ENCODE data around the gene LRRK1.
"Not testable (repeated sequence)": the region's sequence is repeated elsewhere in the genome, so short reads cannot be mapped to it uniquely, and the experiment has no call there.

Gene LRRK1

DNA sequence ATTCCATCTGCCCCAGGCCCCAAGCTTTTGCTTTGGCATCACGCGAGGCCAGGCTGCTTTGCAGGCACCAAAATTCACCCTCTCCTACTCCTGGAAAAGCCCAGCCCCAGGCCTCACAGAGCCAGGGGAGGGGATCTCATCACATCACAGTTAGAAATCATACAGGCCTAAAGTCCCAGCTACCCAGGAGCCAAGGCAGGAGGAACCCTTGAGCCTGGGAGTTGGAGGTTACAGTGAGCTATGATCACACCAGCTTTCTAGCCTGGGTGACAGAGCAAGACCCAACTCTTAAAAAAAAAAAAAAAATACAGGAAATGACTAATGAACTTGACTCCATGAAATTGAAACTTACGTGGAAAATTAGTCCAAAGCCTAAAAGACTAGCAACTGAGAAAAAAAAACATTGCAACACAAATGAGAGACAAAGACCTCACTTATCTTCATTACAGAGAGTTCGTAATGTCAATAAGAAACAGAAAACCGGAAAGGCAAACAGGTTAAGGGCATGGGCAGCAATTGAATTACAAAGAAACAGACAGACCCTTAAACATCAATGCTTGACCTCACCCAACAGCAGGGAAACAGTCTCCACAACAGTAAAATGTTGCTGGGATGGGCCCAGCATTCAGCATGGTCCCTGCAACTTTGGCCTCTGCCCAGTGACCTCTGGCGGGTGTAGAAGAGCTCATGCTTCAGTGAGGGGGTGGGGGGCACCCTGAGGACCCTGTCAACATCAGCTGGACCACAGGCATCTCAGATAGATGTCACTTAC lies 151.5 kb downstream of the LRRK1 start:
- H3K4me1 ChIP-seq = no peaks in the 10 kb centered on the region
- no peaks in the 10 kb centered on the region for H3K27me3 ChIP-seq (ENCODE audit: low read depth)
- H3K9me3 ChIP-seq = no peaks in the 10 kb centered on the region

GRCh38 chr15:101071651-101072050 lies 152.5 kb downstream of the LRRK1 start:
- Histone ChIP-seq H3K36me3 (replicated peaks) (no peaks in the 10 kb centered on the region), H3K4me1 (no peaks in the 10 kb centered on the region), H3K4me3 (no peak overlapping the region), H3K9me3 (no peaks in the 10 kb centered on the region), H3K27me3 (ENCODE audit: low read depth) (no peaks in the 10 kb centered on the region)
- DNase-seq (ENCODE audit: low spot score in 2 of 2) = no peak
- in situ Hi-C loops (cut with MboI; ENCODE audit: low sequenced_read_pairs) = no loop called here

More for the DNA sequence above, 151.5 kb downstream of the LRRK1 start:
- Histone ChIP-seq H3K4me3 (no peak overlapping the region), H3K36me3 (replicated peaks) (no peaks in the 10 kb centered on the region)
- no peak for DNase-seq (ENCODE audit: low spot score in 2 of 2)
- in situ Hi-C loops (cut with MboI; ENCODE audit: low sequenced_read_pairs) = no loop called here

- in situ Hi-C loops (cut with MboI; ENCODE audit: low sequenced_read_pairs); H3K9me3 ChIP-seq; H3K36me3 ChIP-seq (replicated peaks); H3K4me3 ChIP-seq; H3K4me1 ChIP-seq; DNase-seq (ENCODE audit: low spot score in 2 of 2); H3K27me3 ChIP-seq (ENCODE audit: low read depth): not testable (repeated sequence)
Observed at GRCh38 chr15:101072235-101072634, 153.1 kb downstream of the LRRK1 start.

DNA sequence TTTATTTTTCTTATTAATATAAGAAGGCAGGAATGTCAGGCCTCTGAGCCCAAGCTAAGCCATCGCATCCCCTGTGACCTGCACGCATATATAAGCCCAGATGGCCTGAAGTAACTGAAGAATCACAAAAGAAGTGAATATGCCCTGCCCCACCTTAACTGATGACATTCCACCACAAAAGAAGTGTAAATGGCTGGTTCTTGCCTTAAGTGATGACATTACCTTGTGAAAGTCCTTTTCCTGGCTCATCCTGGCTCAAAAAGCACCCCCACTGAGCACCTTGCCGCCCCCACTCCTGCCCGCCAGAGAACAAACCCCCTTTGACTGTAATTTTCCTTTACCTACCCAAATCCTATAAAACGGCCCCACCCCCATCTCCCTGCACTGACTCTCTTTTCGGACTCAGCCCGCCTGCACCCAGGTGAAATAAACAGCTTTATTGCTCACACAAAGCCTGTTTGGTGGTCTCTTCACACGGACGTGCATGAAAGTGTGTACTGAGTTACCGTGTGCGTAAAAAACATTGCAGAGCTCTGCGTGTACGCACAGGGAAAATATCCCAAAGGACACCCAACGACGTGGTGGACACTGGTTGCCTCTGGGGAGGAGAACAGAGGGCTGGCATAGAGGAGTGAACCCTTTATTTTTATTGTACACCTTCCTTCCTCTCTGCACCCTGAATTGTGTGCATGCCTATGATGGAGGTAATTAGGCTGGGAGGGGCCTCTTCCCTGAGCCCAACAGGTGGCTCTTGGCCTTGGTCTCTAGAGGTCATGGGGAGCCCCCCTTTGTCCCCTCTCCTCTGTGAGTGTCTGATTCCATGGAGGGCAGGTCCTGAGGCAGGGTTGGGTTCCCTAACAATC lies 158.9 kb downstream of the LRRK1 start:
- H3K27me3 ChIP-seq (ENCODE audit: low read depth); H3K4me1 ChIP-seq; DNase-seq (ENCODE audit: low spot score in 2 of 2); H3K4me3 ChIP-seq; H3K9me3 ChIP-seq; H3K36me3 ChIP-seq (replicated peaks); in situ Hi-C loops (cut with MboI; ENCODE audit: low sequenced_read_pairs): not testable (repeated sequence)

DNA sequence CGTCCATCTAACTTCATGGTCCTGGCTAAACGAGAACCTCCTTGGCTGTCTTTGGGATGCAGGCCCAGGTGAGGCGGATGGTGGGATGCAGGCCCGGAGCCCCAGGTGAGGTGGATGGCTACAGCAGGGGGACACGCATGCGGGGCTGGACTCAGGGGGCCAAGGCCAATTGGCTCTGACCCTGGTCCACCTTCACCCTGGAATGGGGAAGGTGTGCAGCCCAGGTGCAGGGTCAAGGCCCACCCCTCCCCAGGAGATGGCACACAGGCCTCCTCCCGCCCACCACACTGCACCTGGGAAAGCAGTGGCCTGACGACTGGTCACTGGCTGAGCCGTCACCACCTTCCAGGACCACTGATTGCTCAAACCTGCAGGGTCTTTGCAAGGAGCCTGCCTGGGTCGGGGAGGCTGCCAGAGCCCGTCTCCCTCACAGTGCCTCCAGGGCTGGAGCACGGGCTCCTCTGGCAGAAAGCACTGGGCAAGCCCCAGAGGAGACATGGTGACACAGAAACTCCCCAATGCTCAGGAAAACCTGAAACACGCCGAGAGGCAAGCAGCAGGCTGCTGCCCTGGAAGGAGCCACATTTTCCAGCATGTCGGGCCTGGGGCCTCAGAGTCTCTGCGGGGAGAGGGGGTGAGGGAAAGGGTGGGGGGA lies 159.6 kb downstream of the LRRK1 start:
- Histone ChIP-seq H3K4me3 (no peak overlapping the region), H3K27me3 (ENCODE audit: low read depth) (no peaks in the 10 kb centered on the region), H3K36me3 (replicated peaks) (no peaks in the 10 kb centered on the region), H3K4me1 (no peaks in the 10 kb centered on the region), H3K9me3 (no peaks in the 10 kb centered on the region)
- in situ Hi-C loops (cut with MboI; ENCODE audit: low sequenced_read_pairs) = no loop called here
- DNase-seq (ENCODE audit: low spot score in 2 of 2) = no peak

GRCh38 chr15:101081900-101082299 lies 162.7 kb downstream of the LRRK1 start:
- Histone ChIP-seq H3K4me3 (no peak overlapping the region), H3K27me3 (ENCODE audit: low read depth) (no peaks in the 10 kb centered on the region), H3K9me3 (no peaks in the 10 kb centered on the region), H3K36me3 (replicated peaks) (no peaks in the 10 kb centered on the region), H3K4me1 (no peaks in the 10 kb centered on the region)
- DNase-seq (ENCODE audit: low spot score in 2 of 2) = no peak
- in situ Hi-C loops (cut with MboI; ENCODE audit: low sequenced_read_pairs) = no loop called here

GRCh38 chr15:101083336-101084045 lies 164.3 kb downstream of the LRRK1 start:
- in situ Hi-C loops (cut with MboI; ENCODE audit: low sequenced_read_pairs) = no loop called here
- no peak overlapping the region for H3K4me3 ChIP-seq

GRCh38 chr15:101084801-101085200 lies 165.6 kb downstream of the LRRK1 start:
- in situ Hi-C loops (cut with MboI; ENCODE audit: low sequenced_read_pairs) = loop anchor here (5.0 kb wide), 1 partner anchor 172 kb away; no protein-coding TSS in a partner anchor
- no peak for DNase-seq (ENCODE audit: low spot score in 2 of 2)
- no peaks in the 10 kb centered on the region for H3K36me3 ChIP-seq (replicated peaks)
- H3K4me1 ChIP-seq = peaks cover 5% of the 10 kb centered on the region
- H3K9me3 ChIP-seq = no peaks in the 10 kb centered on the region
- H3K27me3 ChIP-seq (ENCODE audit: low read depth) = no peaks in the 10 kb centered on the region
- no peak overlapping the region for H3K4me3 ChIP-seq

More at GRCh38 chr15:101083336-101084045, 164.3 kb downstream of the LRRK1 start:
- H3K36me3 ChIP-seq (replicated peaks) = no peaks in the 10 kb centered on the region
- no peaks in the 10 kb centered on the region for H3K27me3 ChIP-seq (ENCODE audit: low read depth)
- no peak for DNase-seq (ENCODE audit: low spot score in 2 of 2)
- no peaks in the 10 kb centered on the region for H3K9me3 ChIP-seq
- H3K4me1 ChIP-seq = no peaks in the 10 kb centered on the region

DNA sequence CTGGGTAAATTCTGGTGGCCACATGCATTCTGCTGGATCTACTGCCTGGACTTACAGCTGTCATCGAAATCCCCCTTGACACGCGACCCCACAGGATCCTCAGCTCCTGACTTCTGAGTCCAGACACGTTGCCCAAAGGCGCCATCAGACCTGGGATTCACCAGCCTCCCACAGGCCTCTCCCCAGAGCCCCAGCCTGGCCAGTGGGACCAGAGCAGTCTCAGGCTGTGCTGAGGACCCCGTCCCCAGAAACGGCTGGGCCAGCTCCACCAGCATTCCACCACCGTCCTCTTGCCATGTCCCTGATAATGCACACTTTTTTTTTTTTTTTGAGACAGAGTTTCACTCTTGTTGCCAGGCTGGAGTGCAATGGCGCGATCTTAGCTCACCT lies 166.1 kb downstream of the LRRK1 start:
- Histone ChIP-seq H3K4me1 (peaks cover 5% of the 10 kb centered on the region), H3K9me3 (no peaks in the 10 kb centered on the region), H3K27me3 (ENCODE audit: low read depth) (no peaks in the 10 kb centered on the region), H3K4me3 (no peak overlapping the region), H3K36me3 (replicated peaks) (no peaks in the 10 kb centered on the region)
- in situ Hi-C loops (cut with MboI; ENCODE audit: low sequenced_read_pairs) = loop anchor here (5.0 kb wide), 1 partner anchor 172 kb away; no protein-coding TSS in a partner anchor
- DNase-seq (ENCODE audit: low spot score in 2 of 2) = no peak

- Histone ChIP-seq H3K27me3 (ENCODE audit: low read depth) (no peaks in the 10 kb centered on the region), H3K9me3 (no peaks in the 10 kb centered on the region), H3K4me3 (no peak overlapping the region), H3K36me3 (replicated peaks) (no peaks in the 10 kb centered on the region), H3K4me1 (peaks cover 5% of the 10 kb centered on the region)
- in situ Hi-C loops (cut with MboI; ENCODE audit: low sequenced_read_pairs) = loop anchor here (5.0 kb wide), 1 partner anchor 171 kb away; no protein-coding TSS in a partner anchor
- no peak for DNase-seq (ENCODE audit: low spot score in 2 of 2)
Observed at GRCh38 chr15:101086394-101087171, 167.4 kb downstream of the LRRK1 start.

DNA sequence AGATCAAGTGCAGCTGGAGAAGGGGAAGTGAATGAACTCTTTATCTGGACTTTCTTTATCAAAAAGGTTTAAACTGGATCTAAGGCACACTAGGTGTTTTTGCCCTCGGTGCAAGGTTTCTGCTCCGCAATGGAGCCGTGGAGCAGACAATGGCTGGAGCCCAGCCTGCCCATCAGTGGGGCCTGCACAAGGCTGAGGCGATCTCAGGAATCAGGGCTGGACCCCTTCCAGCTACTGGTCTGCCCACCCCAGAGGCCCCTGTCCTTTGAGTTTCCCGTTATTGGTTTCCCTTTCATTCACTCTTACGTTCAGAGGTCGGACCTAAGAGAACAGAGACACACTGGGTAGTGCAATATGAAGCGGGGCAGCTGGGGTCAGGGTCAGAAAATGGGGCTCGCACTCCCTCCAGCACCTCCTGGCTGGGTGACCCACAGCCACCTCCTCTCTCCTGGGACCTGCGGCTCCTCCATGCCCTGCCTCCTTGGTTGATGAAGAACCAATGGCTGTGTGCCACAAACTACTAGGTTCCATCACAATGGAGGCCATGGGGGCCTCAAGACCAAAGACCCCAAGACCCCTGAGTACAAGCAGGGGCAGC lies 168.1 kb downstream of the LRRK1 start:
- Histone ChIP-seq H3K4me3 (no peak overlapping the region), H3K4me1 (peaks cover 5% of the 10 kb centered on the region), H3K36me3 (replicated peaks) (no peaks in the 10 kb centered on the region), H3K9me3 (no peaks in the 10 kb centered on the region), H3K27me3 (ENCODE audit: low read depth) (no peaks in the 10 kb centered on the region)
- in situ Hi-C loops (cut with MboI; ENCODE audit: low sequenced_read_pairs) = loop anchor here (5.0 kb wide), 1 partner anchor 170 kb away; no protein-coding TSS in a partner anchor
- no peak for DNase-seq (ENCODE audit: low spot score in 2 of 2)

DNA sequence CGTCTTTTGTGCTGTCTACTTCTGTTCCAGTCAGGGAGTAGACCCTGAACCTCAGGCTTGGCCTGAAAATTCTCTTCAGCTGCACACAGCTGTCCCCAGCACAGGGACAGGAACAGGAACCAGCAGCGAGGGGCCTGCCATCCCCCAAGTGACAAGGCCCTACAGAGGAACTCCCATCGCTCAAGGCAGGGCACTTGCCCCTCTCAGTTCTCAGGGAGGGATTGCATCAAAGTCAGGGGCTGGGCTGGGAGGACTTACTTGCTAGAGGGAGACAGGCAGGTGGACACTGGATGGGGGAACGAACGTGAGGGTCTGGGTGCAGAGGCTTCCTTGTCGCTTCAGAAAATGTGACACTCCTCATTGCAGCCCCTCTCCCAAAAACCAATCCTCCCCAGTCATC lies 169.1 kb downstream of the LRRK1 start:
- no peak for DNase-seq (ENCODE audit: low spot score in 2 of 2)
- Histone ChIP-seq H3K27me3 (ENCODE audit: low read depth) (no peaks in the 10 kb centered on the region), H3K4me1 (peaks cover 5% of the 10 kb centered on the region), H3K36me3 (replicated peaks) (no peaks in the 10 kb centered on the region), H3K4me3 (no peak overlapping the region), H3K9me3 (no peaks in the 10 kb centered on the region)
- in situ Hi-C loops (cut with MboI; ENCODE audit: low sequenced_read_pairs) = loop anchor here (5.0 kb wide), 1 partner anchor 169 kb away; no protein-coding TSS in a partner anchor

Measured in HAP-1 (cell line).